ENCODE results near the gene PLCD3. TPM values are rescaled to one million over a fixed set of nuclear protein-coding genes. Genes with fewer than 3 reads are reported as not detected.

The PLCD3 gene
- total RNA-seq, 2 experiments from 2014 or later = 1.4 to 4.6 TPM

- Histone ChIP-seq H2AFZ (ENCODE audit: low read length) (no peak overlapping the region), H4K20me1 (ENCODE audit: insufficient read depth, low read length) (peaks cover 7% of the 10 kb centered on the region; the same call in 1 of the 2 replicates), H3K4me3 (ENCODE audit: low read depth, low read length, poor library complexity, severe bottlenecking) (no peak overlapping the region), H3K27ac (ENCODE audit: low read depth, low read length, poor library complexity, severe bottlenecking) (no peak overlapping the region), H3K9me3 (ENCODE audit: low read length) (no peaks in the 10 kb centered on the region), H3K9me2 (ENCODE audit: insufficient read depth, low read length) (no peaks in the 10 kb centered on the region), H3K79me2 (ENCODE audit: insufficient read depth, low read depth, low read length) (peaks cover 16% of the 10 kb centered on the region; the same call in 1 of the 2 replicates), H3K36me3 (ENCODE audit: insufficient read depth, low read length) (peaks cover 13% of the 10 kb centered on the region), H3K4me1 (ENCODE audit: insufficient read depth, low read length, poor library complexity, severe bottlenecking) (peaks cover 28% of the 10 kb centered on the region), H3K4me2 (ENCODE audit: low read length) (no peak overlapping the region)
- intact Hi-C loops (cut with micrococcal nuclease; ENCODE audit: unreplicated experiment) = no loop called here
- POLR2A ChIA-PET = interaction anchor here (0.6 to 1.0 kb wide), 6 partner anchors 13 to 1027 kb away, joined by 3 to 12 read pairs (median 4); no protein-coding TSS in a partner anchor
- TF ChIP-seq CTCF (conservative IDR thresholded peaks at IDR 0.05; ENCODE audit: low read length) (no peak), EZH2phosphoT487 (IDR thresholded peaks at IDR 0.05; ENCODE audit: borderline replicate concordance, low read depth, low read length) (no peak)
- no peak for DNase-seq (ENCODE audit: low spot score)
- CTCF ChIA-PET (ENCODE audit: unreplicated experiment) = no interaction called here
- BruUV-seq (replicated peaks) = no TSS peak
Measured at GRCh38 chr17:45155483-45155882, 23.2 kb upstream of the PLCD3 start.

GRCh38 chr17:45155029-45155428 is 22.7 kb upstream of the PLCD3 start:
- Histone ChIP-seq H3K4me3 (ENCODE audit: low read depth, low read length, poor library complexity, severe bottlenecking) (no peak overlapping the region), H3K4me1 (ENCODE audit: insufficient read depth, low read length, poor library complexity, severe bottlenecking) (peaks cover 25% of the 10 kb centered on the region), H3K36me3 (ENCODE audit: insufficient read depth, low read length) (peaks cover 13% of the 10 kb centered on the region), H3K9me2 (ENCODE audit: insufficient read depth, low read length) (no peaks in the 10 kb centered on the region), H3K4me2 (ENCODE audit: low read length) (no peak overlapping the region), H4K20me1 (ENCODE audit: insufficient read depth, low read length) (peaks cover 10% of the 10 kb centered on the region; the same call in 1 of the 2 replicates), H3K27ac (ENCODE audit: low read depth, low read length, poor library complexity, severe bottlenecking) (no peak overlapping the region), H2AFZ (ENCODE audit: low read length) (no peak overlapping the region), H3K79me2 (ENCODE audit: insufficient read depth, low read depth, low read length) (peaks cover 16% of the 10 kb centered on the region; the same call in 1 of the 2 replicates), H3K9me3 (ENCODE audit: low read length) (no peaks in the 10 kb centered on the region)
- DNase-seq (ENCODE audit: low spot score) = no peak
- intact Hi-C loops (cut with micrococcal nuclease; ENCODE audit: unreplicated experiment) = no loop called here
- TF ChIP-seq CTCF (conservative IDR thresholded peaks at IDR 0.05; ENCODE audit: low read length) (no peak), EZH2phosphoT487 (IDR thresholded peaks at IDR 0.05; ENCODE audit: borderline replicate concordance, low read depth, low read length) (no peak)
- POLR2A ChIA-PET = interaction anchor here (0.6 to 1.0 kb wide), 9 partner anchors 12 to 1027 kb away, joined by 3 to 12 read pairs (median 3); no protein-coding TSS in a partner anchor
- CTCF ChIA-PET (ENCODE audit: unreplicated experiment) = no interaction called here
- BruUV-seq (replicated peaks) = no TSS peak
